ENCODE measurements around the gene CDK1.

CDK1 gene

GRCh38 chr10:60784641-60785040, 6.4 kb downstream of the CDK1 start:
- no peak overlapping the region for H3K4me2 ChIP-seq (ENCODE audit: low read length)
- TF ChIP-seq EZH2phosphoT487 (IDR thresholded peaks at IDR 0.05; ENCODE audit: low read depth): no peak
- TF ChIP-seq CTCF (IDR thresholded peaks at IDR 0.05; ENCODE audit: low read depth, low read length): no peak
- peaks cover 89% of the 10 kb centered on the region for H4K20me1 ChIP-seq (ENCODE audit: insufficient read depth, low read length)
- no peaks in the 10 kb centered on the region for H3K27me3 ChIP-seq (ENCODE audit: low read depth, low read length)
- no peak overlapping the region for H3K9ac ChIP-seq (ENCODE audit: low read length)
- H3K4me3 ChIP-seq (ENCODE audit: low read length): no peak overlapping the region
- H3K9me3 ChIP-seq (ENCODE audit: insufficient read depth, low read length): no peaks in the 10 kb centered on the region
- peaks cover 17% of the 10 kb centered on the region; the same call in 1 of the 2 replicates for H3K4me1 ChIP-seq (ENCODE audit: low read length)
- no peak overlapping the region for H2AFZ ChIP-seq (ENCODE audit: low read depth, low read length)
- no peak overlapping the region for H3K27ac ChIP-seq (ENCODE audit: low read length)
- H3K36me3 ChIP-seq (replicated peaks; ENCODE audit: low read depth, low read length): peaks cover 76% of the 10 kb centered on the region
- H3K79me2 ChIP-seq (ENCODE audit: low read length): peaks cover 100% of the 10 kb centered on the region

- no peaks in the 10 kb centered on the region for H3K27me3 ChIP-seq (ENCODE audit: low read depth, low read length)
- no peak overlapping the region for H3K9ac ChIP-seq (ENCODE audit: low read length)
- H3K4me2 ChIP-seq (ENCODE audit: low read length): no peak overlapping the region
- H3K4me1 ChIP-seq (ENCODE audit: low read length): no peaks in the 10 kb centered on the region; the same call in 1 of the 2 replicates
- H3K36me3 ChIP-seq (replicated peaks; ENCODE audit: low read depth, low read length): peaks cover 87% of the 10 kb centered on the region
- TF ChIP-seq CTCF (IDR thresholded peaks at IDR 0.05; ENCODE audit: low read depth, low read length) (no peak), EZH2phosphoT487 (IDR thresholded peaks at IDR 0.05; ENCODE audit: low read depth) (no peak)
- H3K4me3 ChIP-seq (ENCODE audit: low read length): no peak overlapping the region
- H3K27ac ChIP-seq (ENCODE audit: low read length): no peak overlapping the region
- H4K20me1 ChIP-seq (ENCODE audit: insufficient read depth, low read length): peaks cover 79% of the 10 kb centered on the region
- H3K79me2 ChIP-seq (ENCODE audit: low read length): peaks cover 100% of the 10 kb centered on the region
- H3K9me3 ChIP-seq (ENCODE audit: insufficient read depth, low read length): no peaks in the 10 kb centered on the region
- no peak overlapping the region for H2AFZ ChIP-seq (ENCODE audit: low read depth, low read length)
Observed at GRCh38 chr10:60788544-60788943, 10.3 kb downstream of the CDK1 start.

GRCh38 chr10:60789340-60789739, 11.1 kb downstream of the CDK1 start:
- H3K27me3 ChIP-seq (ENCODE audit: low read depth, low read length): no peaks in the 10 kb centered on the region
- H3K79me2 ChIP-seq (ENCODE audit: low read length): peaks cover 96% of the 10 kb centered on the region
- no peak overlapping the region for H3K4me3 ChIP-seq (ENCODE audit: low read length)
- no peak overlapping the region for H3K4me2 ChIP-seq (ENCODE audit: low read length)
- H2AFZ ChIP-seq (ENCODE audit: low read depth, low read length): no peak overlapping the region
- H4K20me1 ChIP-seq (ENCODE audit: insufficient read depth, low read length): peaks cover 73% of the 10 kb centered on the region
- H3K4me1 ChIP-seq (ENCODE audit: low read length): no peaks in the 10 kb centered on the region; the same call in 1 of the 2 replicates
- H3K9me3 ChIP-seq (ENCODE audit: insufficient read depth, low read length): no peaks in the 10 kb centered on the region
- no peak for TF ChIP-seq CTCF (IDR thresholded peaks at IDR 0.05; ENCODE audit: low read depth, low read length)
- TF ChIP-seq EZH2phosphoT487 (IDR thresholded peaks at IDR 0.05; ENCODE audit: low read depth): no peak
- H3K36me3 ChIP-seq (replicated peaks; ENCODE audit: low read depth, low read length): peaks cover 86% of the 10 kb centered on the region
- H3K27ac ChIP-seq (ENCODE audit: low read length): no peak overlapping the region
- H3K9ac ChIP-seq (ENCODE audit: low read length): no peak overlapping the region

- Histone ChIP-seq H3K4me3 (ENCODE audit: low read length) (no peak overlapping the region), H3K4me2 (ENCODE audit: low read length) (no peak overlapping the region), H4K20me1 (ENCODE audit: insufficient read depth, low read length) (peaks cover 26% of the 10 kb centered on the region), H3K36me3 (replicated peaks; ENCODE audit: low read depth, low read length) (peaks cover 64% of the 10 kb centered on the region), H3K79me2 (ENCODE audit: low read length) (peaks cover 56% of the 10 kb centered on the region), H3K9ac (ENCODE audit: low read length) (no peak overlapping the region), H3K9me3 (ENCODE audit: insufficient read depth, low read length) (no peaks in the 10 kb centered on the region), H3K27ac (ENCODE audit: low read length) (no peak overlapping the region), H2AFZ (ENCODE audit: low read depth, low read length) (no peak overlapping the region), H3K27me3 (ENCODE audit: low read depth, low read length) (no peaks in the 10 kb centered on the region), H3K4me1 (ENCODE audit: low read length) (no peaks in the 10 kb centered on the region)
- TF ChIP-seq CTCF (IDR thresholded peaks at IDR 0.05; ENCODE audit: low read depth, low read length): no peak
- no peak for TF ChIP-seq EZH2phosphoT487 (IDR thresholded peaks at IDR 0.05; ENCODE audit: low read depth)
Observed at GRCh38 chr10:60794953-60795352, 16.7 kb downstream of the CDK1 start.
